ENCODE data around the gene RPS25. TPM values are rescaled to one million over a fixed set of nuclear protein-coding genes. Genes with fewer than 3 reads are reported as not detected.

RPS25 gene
- total and polyA plus RNA-seq, 9 of the 15 experiments (the other 6 are each of a cell fraction or from before 2014, with no cell fraction given) = 1,553 to 5,486 (median 2,471) TPM

DNA sequence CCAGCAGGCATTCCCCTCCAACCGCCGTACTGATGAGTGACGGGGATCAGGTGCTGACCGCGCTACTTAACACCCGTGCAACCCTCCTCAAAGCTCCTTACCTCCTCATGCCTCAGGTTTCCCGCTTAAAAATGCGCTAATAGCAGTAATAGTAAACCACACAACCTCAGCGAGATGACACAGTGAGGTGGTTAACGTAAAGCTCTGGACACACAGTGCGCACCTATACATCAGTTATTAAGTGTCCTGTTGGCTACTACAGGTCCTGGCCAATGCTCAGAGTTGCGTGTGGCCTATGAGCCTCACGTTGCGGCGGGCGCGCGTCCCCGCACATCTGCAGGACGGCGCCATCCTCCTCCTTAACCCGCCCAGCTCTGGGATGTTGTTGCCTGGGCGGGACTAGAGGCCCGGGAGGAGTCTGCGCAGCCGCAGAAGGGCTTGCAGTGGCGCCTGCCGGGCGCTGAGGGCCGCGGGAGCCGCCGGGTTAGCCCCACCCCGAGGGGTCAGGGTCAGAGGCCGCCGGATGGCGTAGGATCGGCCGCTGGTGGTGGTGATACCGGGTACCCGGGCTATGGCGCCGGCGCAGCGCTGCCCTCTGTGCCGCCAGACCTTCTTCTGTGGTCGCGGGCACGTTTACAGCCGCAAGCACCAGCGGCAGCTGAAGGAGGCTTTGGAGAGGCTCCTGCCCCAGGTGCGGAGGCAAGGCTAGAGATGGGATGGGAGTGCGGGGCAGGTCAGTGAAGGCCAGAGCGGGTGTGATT is 20.3 kb downstream of the RPS25 start, which contains the start of gene CENATAC (continued):
- TF ChIP-seq, protein P1, sequence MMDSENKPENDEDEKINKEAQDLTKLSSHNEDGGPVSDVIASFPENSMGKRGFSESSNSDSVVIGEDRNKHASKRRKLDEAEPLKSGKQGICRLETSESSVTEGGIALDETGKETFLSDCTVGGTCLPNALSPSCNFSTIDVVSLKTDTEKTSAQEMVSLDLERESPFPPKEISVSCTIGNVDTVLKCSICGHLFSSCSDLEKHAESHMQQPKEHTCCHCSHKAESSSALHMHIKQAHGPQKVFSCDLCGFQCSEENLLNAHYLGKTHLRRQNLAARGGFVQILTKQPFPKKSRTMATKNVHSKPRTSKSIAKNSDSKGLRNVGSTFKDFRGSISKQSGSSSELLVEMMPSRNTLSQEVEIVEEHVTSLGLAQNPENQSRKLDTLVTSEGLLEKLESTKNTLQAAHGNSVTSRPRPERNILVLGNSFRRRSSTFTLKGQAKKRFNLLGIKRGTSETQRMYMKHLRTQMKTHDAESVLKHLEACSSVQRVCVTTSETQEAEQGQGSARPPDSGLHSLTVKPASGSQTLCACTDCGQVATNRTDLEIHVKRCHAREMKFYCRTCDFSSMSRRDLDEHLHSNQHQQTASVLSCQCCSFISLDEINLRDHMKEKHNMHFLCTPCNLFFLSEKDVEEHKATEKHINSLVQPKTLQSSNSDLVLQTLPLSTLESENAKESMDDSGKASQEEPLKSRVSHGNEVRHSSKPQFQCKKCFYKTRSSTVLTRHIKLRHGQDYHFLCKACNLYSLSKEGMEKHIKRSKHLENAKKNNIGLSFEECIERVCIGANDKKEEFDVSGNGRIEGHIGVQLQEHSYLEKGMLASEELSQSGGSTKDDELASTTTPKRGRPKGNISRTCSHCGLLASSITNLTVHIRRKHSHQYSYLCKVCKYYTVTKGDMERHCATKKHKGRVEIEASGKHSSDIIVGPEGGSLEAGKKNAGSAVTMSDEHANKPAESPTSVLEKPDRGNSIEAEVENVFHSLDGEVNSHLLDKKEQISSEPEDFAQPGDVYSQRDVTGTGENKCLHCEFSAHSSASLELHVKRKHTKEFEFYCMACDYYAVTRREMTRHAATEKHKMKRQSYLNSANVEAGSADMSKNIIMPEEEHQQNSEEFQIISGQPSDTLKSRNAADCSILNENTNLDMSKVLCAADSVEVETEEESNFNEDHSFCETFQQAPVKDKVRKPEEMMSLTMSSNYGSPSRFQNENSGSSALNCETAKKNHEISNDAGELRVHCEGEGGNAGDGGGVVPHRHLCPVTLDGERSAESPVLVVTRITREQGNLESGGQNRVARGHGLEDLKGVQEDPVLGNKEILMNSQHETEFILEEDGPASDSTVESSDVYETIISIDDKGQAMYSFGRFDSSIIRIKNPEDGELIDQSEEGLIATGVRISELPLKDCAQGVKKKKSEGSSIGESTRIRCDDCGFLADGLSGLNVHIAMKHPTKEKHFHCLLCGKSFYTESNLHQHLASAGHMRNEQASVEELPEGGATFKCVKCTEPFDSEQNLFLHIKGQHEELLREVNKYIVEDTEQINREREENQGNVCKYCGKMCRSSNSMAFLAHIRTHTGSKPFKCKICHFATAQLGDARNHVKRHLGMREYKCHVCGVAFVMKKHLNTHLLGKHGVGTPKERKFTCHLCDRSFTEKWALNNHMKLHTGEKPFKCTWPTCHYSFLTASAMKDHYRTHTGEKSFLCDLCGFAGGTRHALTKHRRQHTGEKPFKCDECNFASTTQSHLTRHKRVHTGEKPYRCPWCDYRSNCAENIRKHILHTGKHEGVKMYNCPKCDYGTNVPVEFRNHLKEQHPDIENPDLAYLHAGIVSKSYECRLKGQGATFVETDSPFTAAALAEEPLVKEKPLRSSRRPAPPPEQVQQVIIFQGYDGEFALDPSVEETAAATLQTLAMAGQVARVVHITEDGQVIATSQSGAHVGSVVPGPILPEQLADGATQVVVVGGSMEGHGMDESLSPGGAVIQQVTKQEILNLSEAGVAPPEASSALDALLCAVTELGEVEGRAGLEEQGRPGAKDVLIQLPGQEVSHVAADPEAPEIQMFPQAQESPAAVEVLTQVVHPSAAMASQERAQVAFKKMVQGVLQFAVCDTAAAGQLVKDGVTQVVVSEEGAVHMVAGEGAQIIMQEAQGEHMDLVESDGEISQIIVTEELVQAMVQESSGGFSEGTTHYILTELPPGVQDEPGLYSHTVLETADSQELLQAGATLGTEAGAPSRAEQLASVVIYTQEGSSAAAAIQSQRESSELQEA (IDR thresholded peaks at IDR 0.05; ENCODE audit: low read depth) = no peak
- no peak for TF ChIP-seq ZNF79 (CRISPR knock-in tag; IDR thresholded peaks at IDR 0.05; ENCODE audit: low read depth)
- 0 out of 2 replicates have a peak, but pooled peaks have one; percentile 54 for TF ChIP-seq ETV5 (CRISPR knock-in tag; IDR thresholded peaks at IDR 0.05; ENCODE audit: low read depth)
- TF ChIP-seq TFAM (CRISPR knock-in tag; conservative IDR thresholded peaks at IDR 0.05) = no peak
- TF ChIP-seq YBX1 (IDR thresholded peaks at IDR 0.05) = no peak
- no peak for TF ChIP-seq DDX20 (tag; IDR thresholded peaks at IDR 0.05; ENCODE audit: low read depth)
- TF ChIP-seq, protein P2, sequence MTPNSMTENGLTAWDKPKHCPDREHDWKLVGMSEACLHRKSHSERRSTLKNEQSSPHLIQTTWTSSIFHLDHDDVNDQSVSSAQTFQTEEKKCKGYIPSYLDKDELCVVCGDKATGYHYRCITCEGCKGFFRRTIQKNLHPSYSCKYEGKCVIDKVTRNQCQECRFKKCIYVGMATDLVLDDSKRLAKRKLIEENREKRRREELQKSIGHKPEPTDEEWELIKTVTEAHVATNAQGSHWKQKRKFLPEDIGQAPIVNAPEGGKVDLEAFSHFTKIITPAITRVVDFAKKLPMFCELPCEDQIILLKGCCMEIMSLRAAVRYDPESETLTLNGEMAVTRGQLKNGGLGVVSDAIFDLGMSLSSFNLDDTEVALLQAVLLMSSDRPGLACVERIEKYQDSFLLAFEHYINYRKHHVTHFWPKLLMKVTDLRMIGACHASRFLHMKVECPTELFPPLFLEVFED (CRISPR knock-in tag; conservative IDR thresholded peaks at IDR 0.05) = 0 out of 2 replicates have a peak, but pooled peaks have one; percentile 28

Data from K562 (cell line).